NCI-H446 (cell line): ENCODE results near the gene PRDM13.
"Not testable (repeated sequence)": the region's sequence is repeated elsewhere in the genome, so short reads cannot be mapped to it uniquely, and the experiment has no call there.

Experiments used
- DNase-seq, 2 experiments: peaks; one replicate each; lab custom pipeline; 2025; lab: John Stamatoyannopoulos, UW

Gene PRDM13

GRCh38 chr6:99629293-99629692 lies 22.7 kb downstream of the PRDM13 start:
- DNase-seq, result no peak

- no peak for DNase-seq
Observed at GRCh38 chr6:99637629-99638028, 31.0 kb downstream of the PRDM13 start.

GRCh38 chr6:99638358-99638757 lies 31.7 kb downstream of the PRDM13 start:
- not testable (repeated sequence) for DNase-seq

- DNase-seq, result no peak
Observed at GRCh38 chr6:99641270-99641669, 34.6 kb downstream of the PRDM13 start.

GRCh38 chr6:99645986-99646385 lies 39.4 kb downstream of the PRDM13 start:
- no peak for DNase-seq

- DNase-seq, result not testable (repeated sequence)
Observed at GRCh38 chr6:99650091-99650571, 43.5 kb downstream of the PRDM13 start.

GRCh38 chr6:99660206-99660605 lies 53.6 kb downstream of the PRDM13 start:
- DNase-seq, result no peak

GRCh38 chr6:99661870-99662269 lies 55.2 kb downstream of the PRDM13 start:
- no peak for DNase-seq

GRCh38 chr6:99662616-99663015 lies 56.0 kb downstream of the PRDM13 start:
- DNase-seq, result no peak
